ENCODE data around the gene PGRMC2. TPM values are rescaled to one million over a fixed set of nuclear protein-coding genes. Genes with fewer than 3 reads are reported as not detected.
"Not testable (repeated sequence)": the region's sequence is repeated elsewhere in the genome, so short reads cannot be mapped to it uniquely, and the experiment has no call there.

The PGRMC2 gene
- total and polyA plus RNA-seq, 2 experiments from 2014 or later: 65.6 to 84.7 TPM

DNA sequence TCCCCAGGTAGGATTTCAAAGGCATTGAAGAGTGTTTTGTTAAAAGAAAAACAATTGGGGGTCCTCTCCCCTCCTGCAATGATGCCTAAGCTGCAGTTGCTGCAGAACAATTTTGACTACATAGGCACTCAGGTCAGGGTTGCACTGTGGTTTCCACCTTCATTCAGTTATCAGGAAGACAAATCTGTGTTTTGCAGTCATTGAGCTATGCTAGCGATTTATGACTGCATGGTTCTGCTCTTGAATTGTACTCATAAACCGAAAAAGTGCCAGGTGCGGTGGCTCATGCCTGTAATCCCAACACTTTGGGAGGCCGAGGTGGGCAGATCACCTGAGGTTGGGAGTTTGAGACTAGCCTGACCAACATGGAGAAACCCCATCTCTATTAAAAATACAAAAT lies 29.4 kb downstream of the PGRMC2 start:
- whole genome bisulfite sequencing (ENCODE audit: low lambda C conversion rate, missing lambda C conversion rate): 79% methylated on average over 4 of the region's 4 CpGs
- H3K27me3 ChIP-seq; H3K4me1 ChIP-seq (ENCODE audit: insufficient read depth); H3K27ac ChIP-seq; H3K36me3 ChIP-seq (replicated peaks; ENCODE audit: insufficient read depth, low read depth); H3K9me2 ChIP-seq (replicated peaks; ENCODE audit: insufficient read depth); H2AFZ ChIP-seq; DNase-seq (ENCODE audit: low spot score); H3K4me2 ChIP-seq; H3K9me3 ChIP-seq (ENCODE audit: low read depth); H4K20me1 ChIP-seq (ENCODE audit: insufficient read depth, poor library complexity, severe bottlenecking); H3K4me3 ChIP-seq; H3K79me2 ChIP-seq: not testable (repeated sequence)

GRCh38 chr4:128256539-128256938 lies 31.1 kb downstream of the PGRMC2 start:
- no peak for DNase-seq (ENCODE audit: low spot score)
- Histone ChIP-seq H3K27me3 (no peaks in the 10 kb centered on the region), H3K9me3 (ENCODE audit: low read depth) (no peaks in the 10 kb centered on the region), H3K9me2 (replicated peaks; ENCODE audit: insufficient read depth) (no peaks in the 10 kb centered on the region), H3K27ac (no peak overlapping the region), H3K4me2 (no peak overlapping the region), H3K79me2 (no peaks in the 10 kb centered on the region), H4K20me1 (ENCODE audit: insufficient read depth, poor library complexity, severe bottlenecking) (no peaks in the 10 kb centered on the region), H3K36me3 (replicated peaks; ENCODE audit: insufficient read depth, low read depth) (no peaks in the 10 kb centered on the region), H3K4me3 (no peak overlapping the region), H2AFZ (no peak overlapping the region), H3K4me1 (ENCODE audit: insufficient read depth) (no peaks in the 10 kb centered on the region)
- WGBS (ENCODE audit: low lambda C conversion rate, missing lambda C conversion rate): 69% methylated on average over 1 of the region's 1 CpG
- no peak for TF ChIP-seq EZH2phosphoT487 (IDR thresholded peaks at IDR 0.05; ENCODE audit: low read depth, severe bottlenecking, unreplicated experiment)
- TF ChIP-seq, protein P1, sequence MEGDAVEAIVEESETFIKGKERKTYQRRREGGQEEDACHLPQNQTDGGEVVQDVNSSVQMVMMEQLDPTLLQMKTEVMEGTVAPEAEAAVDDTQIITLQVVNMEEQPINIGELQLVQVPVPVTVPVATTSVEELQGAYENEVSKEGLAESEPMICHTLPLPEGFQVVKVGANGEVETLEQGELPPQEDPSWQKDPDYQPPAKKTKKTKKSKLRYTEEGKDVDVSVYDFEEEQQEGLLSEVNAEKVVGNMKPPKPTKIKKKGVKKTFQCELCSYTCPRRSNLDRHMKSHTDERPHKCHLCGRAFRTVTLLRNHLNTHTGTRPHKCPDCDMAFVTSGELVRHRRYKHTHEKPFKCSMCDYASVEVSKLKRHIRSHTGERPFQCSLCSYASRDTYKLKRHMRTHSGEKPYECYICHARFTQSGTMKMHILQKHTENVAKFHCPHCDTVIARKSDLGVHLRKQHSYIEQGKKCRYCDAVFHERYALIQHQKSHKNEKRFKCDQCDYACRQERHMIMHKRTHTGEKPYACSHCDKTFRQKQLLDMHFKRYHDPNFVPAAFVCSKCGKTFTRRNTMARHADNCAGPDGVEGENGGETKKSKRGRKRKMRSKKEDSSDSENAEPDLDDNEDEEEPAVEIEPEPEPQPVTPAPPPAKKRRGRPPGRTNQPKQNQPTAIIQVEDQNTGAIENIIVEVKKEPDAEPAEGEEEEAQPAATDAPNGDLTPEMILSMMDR (IDR thresholded peaks at IDR 0.05; ENCODE audit: poor library complexity): no peak
- no peak for TF ChIP-seq EZH2 (IDR thresholded peaks at IDR 0.05; ENCODE audit: borderline replicate concordance)

GRCh38 chr4:128255906-128256305 lies 31.7 kb downstream of the PGRMC2 start:
- no peaks in the 10 kb centered on the region for H3K9me2 ChIP-seq (replicated peaks; ENCODE audit: insufficient read depth)
- no peaks in the 10 kb centered on the region for H3K4me1 ChIP-seq (ENCODE audit: insufficient read depth)
- H3K27me3 ChIP-seq: no peaks in the 10 kb centered on the region
- H3K79me2 ChIP-seq: no peaks in the 10 kb centered on the region
- no peaks in the 10 kb centered on the region for H4K20me1 ChIP-seq (ENCODE audit: insufficient read depth, poor library complexity, severe bottlenecking)
- 91% methylated on average over 3 of the region's 3 CpGs for WGBS (ENCODE audit: low lambda C conversion rate, missing lambda C conversion rate)
- H2AFZ ChIP-seq: no peak overlapping the region
- TF ChIP-seq EZH2phosphoT487 (IDR thresholded peaks at IDR 0.05; ENCODE audit: low read depth, severe bottlenecking, unreplicated experiment): no peak
- TF ChIP-seq, protein P1 (IDR thresholded peaks at IDR 0.05; ENCODE audit: poor library complexity): no peak
- TF ChIP-seq EZH2 (IDR thresholded peaks at IDR 0.05; ENCODE audit: borderline replicate concordance): no peak
- no peaks in the 10 kb centered on the region for H3K36me3 ChIP-seq (replicated peaks; ENCODE audit: insufficient read depth, low read depth)
- no peak overlapping the region for H3K4me3 ChIP-seq
- DNase-seq (ENCODE audit: low spot score): no peak
- no peak overlapping the region for H3K27ac ChIP-seq
- no peak overlapping the region for H3K4me2 ChIP-seq
- H3K9me3 ChIP-seq (ENCODE audit: low read depth): no peaks in the 10 kb centered on the region

GRCh38 chr4:128249787-128250668 lies 37.6 kb downstream of the PGRMC2 start:
- no peak overlapping the region for H3K27ac ChIP-seq
- no peaks in the 10 kb centered on the region for H3K9me2 ChIP-seq (replicated peaks; ENCODE audit: insufficient read depth)
- 54% methylated on average over 4 of the region's 4 CpGs for WGBS (ENCODE audit: low lambda C conversion rate, missing lambda C conversion rate)
- TF ChIP-seq EZH2phosphoT487 (IDR thresholded peaks at IDR 0.05; ENCODE audit: low read depth, severe bottlenecking, unreplicated experiment) (no peak), EZH2 (IDR thresholded peaks at IDR 0.05; ENCODE audit: borderline replicate concordance) (no peak)
- TF ChIP-seq, protein P1 (IDR thresholded peaks at IDR 0.05; ENCODE audit: poor library complexity): no peak
- no peaks in the 10 kb centered on the region for H4K20me1 ChIP-seq (ENCODE audit: insufficient read depth, poor library complexity, severe bottlenecking)
- no peak overlapping the region for H2AFZ ChIP-seq
- H3K9me3 ChIP-seq (ENCODE audit: low read depth): peaks cover 4% of the 10 kb centered on the region
- H3K36me3 ChIP-seq (replicated peaks; ENCODE audit: insufficient read depth, low read depth): no peaks in the 10 kb centered on the region
- no peak for DNase-seq (ENCODE audit: low spot score)
- no peak overlapping the region for H3K4me2 ChIP-seq
- H3K79me2 ChIP-seq: no peaks in the 10 kb centered on the region
- H3K4me1 ChIP-seq (ENCODE audit: insufficient read depth): no peaks in the 10 kb centered on the region
- H3K27me3 ChIP-seq: no peaks in the 10 kb centered on the region
- no peak overlapping the region for H3K4me3 ChIP-seq
